A549 (cell line): ENCODE results near the gene SLC4A4. TPM values are rescaled to one million over a fixed set of nuclear protein-coding genes. Genes with fewer than 3 reads are reported as not detected.

ENCODE experiments used
- ATAC-seq, 2 experiments: fragments of 200-7000 bp in 1 of 2; fragments of >200 bp in 1 of 2; cut with Nextera tagmentation in 1 of 2; cut with Tn5 transposase in 1 of 2; 3 replicates each; pipeline versions ENCODE4 v1.8.0 to v1.9.1; 2018 to 2020; ENCODE audit warnings: mild to moderate bottlenecking in 1 of 2, moderate library complexity in 1 of 2
- CTCF ChIA-PET: fragments of 300-600 bp; sonication (Branson Sonifier 250); formaldehyde crosslinking; extraction: SDS; loops from one replicate; lab custom pipeline; 2021; ENCODE audit warnings: antibody characterized with exemption, inconsistent platforms; lab: Yijun Ruan, JAX
- POLR2A ChIA-PET: fragments of 350-600 bp; formaldehyde crosslinking; extraction: SDS; loops from one replicate; lab custom pipeline; 2021; ENCODE audit warnings: antibody characterized with exemption, inconsistent platforms; lab: Yijun Ruan, JAX
- DNase-seq, 2 experiments: peaks; one replicate each; pipeline versions ENCODE4 v3.0.0 to v3.0.0-alpha.2; 2011 to 2016; ENCODE audit warnings: low read depth in 1 of 2, low spot score in 1 of 2
- FAIRE-seq: peaks from 2 replicates; lab custom pipeline; 2011; peaks lifted over from hg19 to GRCh38; lab: Jason Lieb, UNC
- H3K27ac ChIP-seq, 2 experiments: fragments of >200 bp; sonication (Bioruptor Twin); formaldehyde crosslinking; 3 replicates each; pipeline ENCODE4 v1.5.1; 2016 to 2017
- H3K4me1 ChIP-seq: fragments of >200 bp; sonication (Bioruptor Twin); formaldehyde crosslinking; 3 replicates; pipeline ENCODE4 v1.6.1; 2016
- H3K4me2 ChIP-seq: fragments of >200 bp; sonication (Bioruptor Twin); formaldehyde crosslinking; 3 replicates; pipeline ENCODE4 v1.6.1; 2016
- H3K4me3 ChIP-seq: fragments of >200 bp; sonication (Bioruptor Twin); formaldehyde crosslinking; 3 replicates; pipeline ENCODE4 v1.5.1; 2016
- H3K9me3 ChIP-seq: fragments of >200 bp; sonication (Bioruptor Twin); formaldehyde crosslinking; 3 replicates; pipeline ENCODE4 v1.6.1; 2016
- CBX2 ChIP-seq: fragments of 200-600 bp; sonication (generic); IDR thresholded peaks from 2 replicates; pipeline ENCODE4 v1.6.1; 2016; ENCODE audit warnings: low read depth, mild to moderate bottlenecking, borderline replicate concordance
- CEBPB ChIP-seq, 2 experiments: fragments of >200 bp in 1 of 2; sonication (Bioruptor Twin) in 1 of 2; formaldehyde crosslinking in 1 of 2; IDR thresholded peaks; 2 replicates each; pipeline ENCODE4 v1.6.1; 2012 to 2016
- CHD2 ChIP-seq: fragments of 150-350 bp; IDR thresholded peaks from 2 replicates; pipeline ENCODE4 v1.6.1; 2014; ENCODE audit warnings: low read length; ENCODE audit not compliant: partially characterized antibody
- CHD4 ChIP-seq: fragments of 200-600 bp; sonication (generic); IDR thresholded peaks from 2 replicates; pipeline ENCODE4 v1.6.1; 2016; ENCODE audit warnings: antibody characterized with exemption, mild to moderate bottlenecking, borderline replicate concordance
- EHF ChIP-seq: fragments of 250-450 bp; sonication (Bioruptor Pico); IDR thresholded peaks from 2 replicates; pipeline ENCODE4 v1.5.0; 2020; ENCODE audit warnings: mild to moderate bottlenecking
- EHMT2 ChIP-seq: fragments of 200-600 bp; sonication (generic); IDR thresholded peaks from 2 replicates; pipeline ENCODE4 v1.6.1; 2016; ENCODE audit warnings: antibody characterized with exemption, low read depth, mild to moderate bottlenecking, moderate library complexity
- EP300 ChIP-seq, 2 experiments: fragments of >200 bp; sonication (Bioruptor Twin); formaldehyde crosslinking; IDR thresholded peaks; 2 replicates in 1 of 2; 3 replicates in 1 of 2; pipeline ENCODE4 v1.6.1; 2016 to 2017
- FOSB ChIP-seq: fragments of 250-450 bp; sonication (Bioruptor Pico); IDR thresholded peaks from 2 replicates; pipeline ENCODE4 v1.5.0; 2020; ENCODE audit warnings: mild to moderate bottlenecking, moderate library complexity
- HOXA7 ChIP-seq: fragments of 250-450 bp; sonication (Bioruptor Pico); IDR thresholded peaks from 2 replicates; pipeline ENCODE4 v1.5.0; 2020; ENCODE audit warnings: mild to moderate bottlenecking, moderate library complexity
- KDM1A ChIP-seq: fragments of 200-600 bp; sonication (generic); IDR thresholded peaks from 2 replicates; pipeline ENCODE4 v1.6.1; 2016; ENCODE audit warnings: low read depth, mild to moderate bottlenecking
- MYC ChIP-seq: IDR thresholded peaks from 2 replicates; pipeline ENCODE4 v1.6.1; 2012; ENCODE audit warnings: mild to moderate bottlenecking, inconsistent platforms, low read length, improper control_type of control experiment, borderline replicate concordance
- NFE2L2 ChIP-seq: fragments of 150-350 bp; conservative IDR thresholded peaks from 2 replicates; pipeline ENCODE4 v1.6.1; 2014; ENCODE audit warnings: low read length
- POLR2A ChIP-seq: IDR thresholded peaks from 2 replicates; pipeline ENCODE4 v1.6.1; 2012; ENCODE audit warnings: mild to moderate bottlenecking, low read length
- RAD21 ChIP-seq, 2 experiments: fragments of >200 bp in 1 of 2; sonication (Bioruptor Twin) in 1 of 2; formaldehyde crosslinking in 1 of 2; IDR thresholded peaks in 1 of 2; conservative IDR thresholded peaks in 1 of 2; 2 replicates in 1 of 2; 3 replicates in 1 of 2; pipeline ENCODE4 v1.6.1; 2012 to 2018; ENCODE audit warnings: inconsistent platforms in 1 of 2
- RCOR1 ChIP-seq: fragments of 150-350 bp; IDR thresholded peaks from 2 replicates; pipeline ENCODE4 v1.6.1; 2014; ENCODE audit warnings: antibody characterized with exemption, low read length, low read depth
- SMC3 ChIP-seq: fragments of >200 bp; sonication (Bioruptor Twin); formaldehyde crosslinking; IDR thresholded peaks from 3 replicates; pipeline ENCODE4 v1.6.1; 2018; ENCODE audit warnings: inconsistent platforms
- SREBF2 ChIP-seq: fragments of 450-650 bp; IDR thresholded peaks from 2 replicates; pipeline ENCODE4 v1.6.1; 2014; ENCODE audit warnings: mild to moderate bottlenecking, moderate library complexity
- ZC3H11A ChIP-seq: fragments of 450-650 bp; IDR thresholded peaks from 2 replicates; pipeline ENCODE4 v1.6.1; 2014; ENCODE audit warnings: antibody characterized with exemption, mild to moderate bottlenecking
- WGBS: methylation state at CpG from one replicate; pipeline ENCODE4 v1.1.6; 2017; ENCODE audit errors: missing lambda C conversion rate; 5-methylcytosine and 5-hydroxymethylcytosine counted together
- polyA plus RNA-seq, 4 experiments: library from polyadenylated mRNA; depleted of rRNA in 3 of 4; stranded (reverse); fragments of >200 nt; fragmentation: RNase III in 1 of 4; extraction: RNeasy Plus Mini Kit Qiagen cat#74134 plus additional on column Dnase treatment in 1 of 4; gene quantifications; 2 replicates in 3 of 4; 3 replicates in 1 of 4; pipeline ENCODE4 v1.2.3, GENCODE V29; 2011 to 2017
- TF ChIP-seq, protein P1 (sequence below): IDR thresholded peaks from 2 replicates; pipeline ENCODE4 v1.6.1; 2012
- TF ChIP-seq, protein P2 (sequence below): fragments of >200 bp; sonication (Bioruptor Twin); formaldehyde crosslinking; IDR thresholded peaks from 2 replicates; pipeline ENCODE4 v1.6.1; 2016
- TF ChIP-seq, protein P3 (sequence below): IDR thresholded peaks from 2 replicates; pipeline ENCODE4 v1.6.1; 2012; ENCODE audit warnings: low read depth, borderline replicate concordance
- TF ChIP-seq, protein P4 (sequence below): fragments of 250-450 bp; sonication (Bioruptor Pico); IDR thresholded peaks from 2 replicates; pipeline ENCODE4 v1.5.0; 2021; ENCODE audit warnings: mild to moderate bottlenecking, moderate library complexity, borderline replicate concordance

SLC4A4 gene
- polyA plus RNA-seq, 2 of the 4 experiments (the other 2 are of a cell fraction) = 1.8 to 2.9 TPM

DNA sequence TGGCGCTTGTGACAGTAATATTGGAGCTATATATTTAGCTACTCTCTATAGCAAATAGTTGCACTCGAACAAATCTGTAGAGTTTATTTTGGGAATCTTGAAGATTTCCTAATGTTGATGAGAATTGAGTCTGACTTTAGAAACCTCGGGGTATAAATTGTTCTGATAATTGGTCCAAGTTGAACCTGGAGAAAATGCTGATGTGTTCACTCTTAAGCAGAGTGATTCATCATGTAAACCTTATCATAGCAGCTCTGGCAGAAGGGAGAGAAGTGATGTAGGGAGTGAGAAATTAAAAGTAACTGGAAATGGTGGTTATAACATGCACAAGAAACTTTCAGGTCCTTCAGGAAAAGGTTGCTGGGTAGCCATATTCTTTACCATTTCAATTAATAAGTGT is 16.4 kb upstream of the SLC4A4 start:
- no peak overlapping the region for H3K4me3 ChIP-seq
- WGBS = 43% methylated on average over 3 of the region's 3 CpGs
- ChIA-PET POLR2A (no interaction called here), CTCF (interaction anchor here (0.6 kb wide), 1 partner anchor 11 kb away, joined by 3 read pairs; no protein-coding TSS in a partner anchor)
- no peaks in the 10 kb centered on the region for H3K9me3 ChIP-seq
- H3K4me1 ChIP-seq = no peaks in the 10 kb centered on the region
- no peak for FAIRE-seq
- DNase-seq = no peak
- TF ChIP-seq, protein P1, sequence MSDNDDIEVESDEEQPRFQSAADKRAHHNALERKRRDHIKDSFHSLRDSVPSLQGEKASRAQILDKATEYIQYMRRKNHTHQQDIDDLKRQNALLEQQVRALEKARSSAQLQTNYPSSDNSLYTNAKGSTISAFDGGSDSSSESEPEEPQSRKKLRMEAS = no peak
- TF ChIP-seq KDM1A = no peak
- TF ChIP-seq RCOR1 = no peak
- TF ChIP-seq, protein P2, sequence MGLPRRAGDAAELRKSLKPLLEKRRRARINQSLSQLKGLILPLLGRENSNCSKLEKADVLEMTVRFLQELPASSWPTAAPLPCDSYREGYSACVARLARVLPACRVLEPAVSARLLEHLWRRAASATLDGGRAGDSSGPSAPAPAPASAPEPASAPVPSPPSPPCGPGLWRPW = no peak
- no peak for TF ChIP-seq FOSB (CRISPR knock-in tag)
- TF ChIP-seq CBX2 = no peak
- TF ChIP-seq SREBF2 = no peak
- no peak for TF ChIP-seq POLR2A
- no peak for TF ChIP-seq EP300 (IDR thresholded peaks at IDR 0.05)
- no peak overlapping the region for H3K27ac ChIP-seq
- no peak for ATAC-seq
- no peak overlapping the region for H3K4me2 ChIP-seq

DNA sequence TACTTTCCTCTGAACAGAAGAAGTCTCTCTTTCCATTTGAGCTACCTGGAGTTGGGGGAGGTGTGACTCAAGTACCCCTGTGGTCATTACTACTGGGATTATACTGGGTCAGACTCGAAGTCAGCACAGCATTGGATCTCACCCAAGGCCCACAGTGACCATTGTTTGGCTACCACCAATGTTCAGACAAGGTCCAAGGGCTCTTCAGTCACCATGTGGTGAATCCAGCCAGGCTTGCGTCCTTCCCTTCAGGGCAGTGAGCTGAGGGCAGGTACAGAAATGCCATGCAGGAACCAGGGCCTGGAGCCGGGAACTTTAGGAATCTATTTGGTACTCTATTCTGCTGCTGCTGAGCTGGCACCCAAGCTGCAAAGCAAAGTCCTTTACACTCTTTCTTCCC is 5.5 kb upstream of the SLC4A4 start:
- no peaks in the 10 kb centered on the region for H3K4me1 ChIP-seq
- TF ChIP-seq, protein P3, sequence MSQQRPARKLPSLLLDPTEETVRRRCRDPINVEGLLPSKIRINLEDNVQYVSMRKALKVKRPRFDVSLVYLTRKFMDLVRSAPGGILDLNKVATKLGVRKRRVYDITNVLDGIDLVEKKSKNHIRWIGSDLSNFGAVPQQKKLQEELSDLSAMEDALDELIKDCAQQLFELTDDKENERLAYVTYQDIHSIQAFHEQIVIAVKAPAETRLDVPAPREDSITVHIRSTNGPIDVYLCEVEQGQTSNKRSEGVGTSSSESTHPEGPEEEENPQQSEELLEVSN = no peak
- no peak for TF ChIP-seq RAD21 (conservative IDR thresholded peaks at IDR 0.05 in 1 of 2, IDR thresholded peaks at IDR 0.05 in 1 of 2)
- no peak for FAIRE-seq
- POLR2A ChIA-PET = no interaction called here
- no peak overlapping the region for H3K4me3 ChIP-seq
- no peak overlapping the region for H3K4me2 ChIP-seq
- H3K27ac ChIP-seq = no peak overlapping the region
- no peaks in the 10 kb centered on the region for H3K9me3 ChIP-seq
- no peak for DNase-seq
- WGBS = 90% methylated on average over 2 of the region's 3 CpGs
- no peak for ATAC-seq
- CTCF ChIA-PET = no interaction called here

DNA sequence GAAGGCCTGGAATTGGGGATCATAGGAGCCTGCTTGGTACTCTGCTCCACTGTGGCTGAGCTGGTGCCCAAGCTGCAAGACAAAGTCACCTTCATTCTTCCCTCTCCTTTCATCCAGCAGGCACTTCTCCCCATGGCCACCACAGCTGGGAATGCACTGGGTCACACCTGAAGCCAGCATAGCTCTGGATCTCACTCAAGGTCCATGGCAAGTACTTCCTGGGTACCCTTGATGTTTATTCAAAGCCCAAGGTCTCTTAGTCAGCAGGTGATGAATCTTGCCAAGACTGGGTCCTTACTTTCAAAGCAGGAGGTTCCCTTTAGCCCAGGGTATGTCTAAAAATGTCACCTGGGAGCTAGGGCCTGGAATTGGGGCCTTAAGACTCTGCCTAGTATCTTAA is 4.9 kb upstream of the SLC4A4 start:
- no peak overlapping the region for H3K27ac ChIP-seq
- ChIA-PET POLR2A (no interaction called here), CTCF (interaction anchor here (0.6 kb wide), 1 partner anchor 1602 kb away, joined by 4 read pairs; no protein-coding TSS in a partner anchor)
- no peaks in the 10 kb centered on the region for H3K4me1 ChIP-seq
- ATAC-seq = no peak
- TF ChIP-seq ZC3H11A (no peak), SREBF2 (no peak), POLR2A (no peak), CHD2 (no peak), EHMT2 (no peak), HOXA7 (CRISPR knock-in tag) (no peak), CHD4 (no peak), EHF (no peak), CEBPB (IDR thresholded peaks at IDR 0.05) (no peak), FOSB (CRISPR knock-in tag) (no peak), SMC3 (no peak), RCOR1 (no peak), NFE2L2 (no peak), MYC (no peak)
- TF ChIP-seq, protein P4, sequence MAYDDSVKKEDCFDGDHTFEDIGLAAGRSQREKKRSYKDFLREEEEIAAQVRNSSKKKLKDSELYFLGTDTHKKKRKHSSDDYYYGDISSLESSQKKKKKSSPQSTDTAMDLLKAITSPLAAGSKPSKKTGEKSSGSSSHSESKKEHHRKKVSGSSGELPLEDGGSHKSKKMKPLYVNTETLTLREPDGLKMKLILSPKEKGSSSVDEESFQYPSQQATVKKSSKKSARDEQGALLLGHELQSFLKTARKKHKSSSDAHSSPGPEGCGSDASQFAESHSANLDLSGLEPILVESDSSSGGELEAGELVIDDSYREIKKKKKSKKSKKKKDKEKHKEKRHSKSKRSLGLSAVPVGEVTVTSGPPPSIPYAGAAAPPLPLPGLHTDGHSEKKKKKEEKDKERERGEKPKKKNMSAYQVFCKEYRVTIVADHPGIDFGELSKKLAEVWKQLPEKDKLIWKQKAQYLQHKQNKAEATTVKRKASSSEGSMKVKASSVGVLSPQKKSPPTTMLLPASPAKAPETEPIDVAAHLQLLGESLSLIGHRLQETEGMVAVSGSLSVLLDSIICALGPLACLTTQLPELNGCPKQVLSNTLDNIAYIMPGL = no peak
- no peak for FAIRE-seq
- no peaks in the 10 kb centered on the region for H3K9me3 ChIP-seq
- H3K4me3 ChIP-seq = no peak overlapping the region
- DNase-seq = no peak
- H3K4me2 ChIP-seq = no peak overlapping the region
